GM12873 (cell line): ENCODE measurements around the gene FAM171A1.

Experiments used
- TF ChIP-seq, protein P1 (sequence below): IDR thresholded peaks from 2 replicates; pipeline ENCODE4 v1.5.1; 2012; ENCODE audit warnings: low read depth, mild to moderate bottlenecking, moderate library complexity, low read length, control low read depth; ENCODE audit not compliant: insufficient read depth; ENCODE audit errors: missing control alignments

FAM171A1 gene

GRCh38 chr10:15183689-15184481 lies 187.2 kb downstream of the FAM171A1 start:
- TF ChIP-seq, protein P1, sequence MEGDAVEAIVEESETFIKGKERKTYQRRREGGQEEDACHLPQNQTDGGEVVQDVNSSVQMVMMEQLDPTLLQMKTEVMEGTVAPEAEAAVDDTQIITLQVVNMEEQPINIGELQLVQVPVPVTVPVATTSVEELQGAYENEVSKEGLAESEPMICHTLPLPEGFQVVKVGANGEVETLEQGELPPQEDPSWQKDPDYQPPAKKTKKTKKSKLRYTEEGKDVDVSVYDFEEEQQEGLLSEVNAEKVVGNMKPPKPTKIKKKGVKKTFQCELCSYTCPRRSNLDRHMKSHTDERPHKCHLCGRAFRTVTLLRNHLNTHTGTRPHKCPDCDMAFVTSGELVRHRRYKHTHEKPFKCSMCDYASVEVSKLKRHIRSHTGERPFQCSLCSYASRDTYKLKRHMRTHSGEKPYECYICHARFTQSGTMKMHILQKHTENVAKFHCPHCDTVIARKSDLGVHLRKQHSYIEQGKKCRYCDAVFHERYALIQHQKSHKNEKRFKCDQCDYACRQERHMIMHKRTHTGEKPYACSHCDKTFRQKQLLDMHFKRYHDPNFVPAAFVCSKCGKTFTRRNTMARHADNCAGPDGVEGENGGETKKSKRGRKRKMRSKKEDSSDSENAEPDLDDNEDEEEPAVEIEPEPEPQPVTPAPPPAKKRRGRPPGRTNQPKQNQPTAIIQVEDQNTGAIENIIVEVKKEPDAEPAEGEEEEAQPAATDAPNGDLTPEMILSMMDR, result no peak

DNA sequence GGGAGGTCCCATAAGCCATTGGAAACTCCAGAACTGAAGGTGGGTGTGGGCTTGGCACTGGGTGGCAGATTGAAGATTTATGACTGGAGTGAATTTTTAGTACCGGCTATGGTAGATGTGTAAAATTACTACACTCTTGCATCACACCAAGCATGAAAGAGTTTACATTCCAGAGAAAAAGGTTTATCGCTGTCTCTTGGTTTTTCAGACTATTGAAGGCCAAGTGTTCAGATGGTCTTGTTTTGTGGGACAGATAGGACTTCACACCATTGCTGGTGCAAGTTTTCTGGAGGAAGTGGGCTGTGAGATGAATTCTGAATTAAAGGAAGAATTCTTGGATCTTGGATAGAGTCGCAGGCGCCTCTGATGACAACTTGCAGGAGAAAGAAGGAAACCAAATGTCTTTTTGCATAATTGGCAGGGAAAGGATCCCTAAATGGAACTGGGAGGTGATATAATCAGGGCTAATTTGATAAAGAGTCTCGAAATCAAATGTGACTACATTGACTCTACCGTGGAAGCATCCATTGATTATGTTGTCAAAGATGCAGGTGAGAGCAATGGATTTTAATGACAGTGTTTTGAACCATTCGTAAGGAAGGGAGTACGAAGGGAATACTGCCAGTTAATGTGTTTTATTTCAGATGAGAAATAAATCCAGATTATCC lies 188.4 kb downstream of the FAM171A1 start:
- TF ChIP-seq, protein P1, result no peak

- TF ChIP-seq, protein P1, result no peak
Observed at GRCh38 chr10:15181576-15182156, 189.4 kb downstream of the FAM171A1 start.

DNA sequence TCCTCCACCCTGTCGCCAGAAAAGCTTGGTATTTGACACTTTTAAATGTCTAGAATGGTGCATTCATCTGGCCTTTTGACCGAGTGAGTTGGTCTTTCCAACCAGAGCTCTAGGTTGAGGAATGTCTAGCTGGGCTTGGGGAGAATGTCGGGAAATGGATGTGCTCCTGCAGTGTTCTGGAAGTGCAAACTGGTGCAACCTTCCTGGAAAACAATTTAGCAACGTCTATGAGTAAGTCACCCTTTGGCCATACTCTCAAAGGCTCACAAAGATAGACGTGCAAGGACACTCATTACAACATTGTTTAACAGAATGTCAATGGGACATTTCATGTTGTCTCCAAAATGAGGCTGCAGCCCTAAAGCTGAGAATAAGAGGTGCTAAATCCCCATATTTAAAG lies 190.4 kb downstream of the FAM171A1 start:
- TF ChIP-seq, protein P1, result no peak

DNA sequence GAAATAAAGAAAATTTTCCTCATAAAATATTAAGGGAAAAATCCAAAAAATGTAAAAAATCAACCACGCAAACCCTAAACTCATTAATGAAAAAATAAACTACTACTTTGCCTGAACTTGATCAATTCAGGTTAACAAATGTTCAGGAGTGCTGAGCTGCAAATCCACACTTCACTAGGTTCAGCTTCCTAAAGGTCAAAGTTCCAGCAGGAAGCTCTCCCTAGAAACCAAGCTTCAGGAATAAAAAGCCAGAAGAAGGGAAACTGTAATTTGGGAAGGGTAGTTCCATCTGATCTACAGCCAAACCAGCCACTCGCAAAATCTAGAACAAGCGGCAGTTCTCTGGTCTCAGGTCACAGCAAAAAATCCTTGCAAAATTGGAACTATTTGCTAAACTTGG lies 194.8 kb downstream of the FAM171A1 start:
- TF ChIP-seq, protein P1, result no peak

DNA sequence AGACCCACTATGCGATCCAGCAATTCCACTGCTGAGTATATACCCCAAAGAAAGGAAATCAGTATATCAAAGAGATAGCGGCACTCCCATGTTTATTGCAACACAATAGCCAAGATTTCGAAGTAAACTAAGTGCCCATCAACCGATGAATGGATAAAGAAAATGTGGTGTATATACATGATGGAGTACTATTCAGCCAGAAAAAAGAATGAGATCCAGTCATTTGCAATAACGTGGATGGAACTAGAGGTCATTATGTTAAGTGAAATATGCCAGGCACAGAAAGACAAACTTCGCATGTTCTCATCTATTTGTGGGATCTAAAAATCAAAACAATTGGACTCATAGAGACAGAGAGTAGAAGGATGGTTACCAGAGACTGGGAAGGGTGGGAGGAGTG lies 195.5 kb downstream of the FAM171A1 start:
- TF ChIP-seq, protein P1, result no peak

- TF ChIP-seq, protein P1, result no peak
Observed at GRCh38 chr10:15172306-15172840, 198.7 kb downstream of the FAM171A1 start.
